ENCODE results near the gene ULK4.

Gene ULK4

GRCh38 chr3:41940393-41940792, 21.5 kb downstream of the ULK4 start:
- Histone ChIP-seq H3K9me2 (replicated peaks; ENCODE audit: insufficient read depth, low read length) (no peaks in the 10 kb centered on the region), H3K79me2 (ENCODE audit: insufficient read depth, low read length) (no peaks in the 10 kb centered on the region), H3K27ac (ENCODE audit: low read depth, low read length) (no peak overlapping the region), H3K9me3 (ENCODE audit: insufficient read depth, low read length) (no peaks in the 10 kb centered on the region), H3K4me2 (ENCODE audit: low read depth, low read length, poor library complexity, severe bottlenecking) (no peak overlapping the region), H2AFZ (ENCODE audit: low read depth, low read length, severe bottlenecking) (no peak overlapping the region), H3K4me3 (ENCODE audit: insufficient read depth, low read length, poor library complexity, severe bottlenecking) (no peak overlapping the region), H3F3A (ENCODE audit: insufficient read depth) (no peaks in the 10 kb centered on the region), H3K36me3 (ENCODE audit: low read length) (no peaks in the 10 kb centered on the region; the same call in 1 of the 2 replicates), H3K27me3 (ENCODE audit: low read length) (no peaks in the 10 kb centered on the region), H3K9ac (ENCODE audit: low read length) (no peak overlapping the region), H4K20me1 (ENCODE audit: low read depth, low read length) (no peaks in the 10 kb centered on the region)
- TF ChIP-seq EZH2phosphoT487 (conservative IDR thresholded peaks at IDR 0.05; ENCODE audit: low read length), result no peak
- TF ChIP-seq CTCF (IDR thresholded peaks at IDR 0.05; ENCODE audit: insufficient read depth, low read length, poor library complexity, severe bottlenecking), result no peak

DNA sequence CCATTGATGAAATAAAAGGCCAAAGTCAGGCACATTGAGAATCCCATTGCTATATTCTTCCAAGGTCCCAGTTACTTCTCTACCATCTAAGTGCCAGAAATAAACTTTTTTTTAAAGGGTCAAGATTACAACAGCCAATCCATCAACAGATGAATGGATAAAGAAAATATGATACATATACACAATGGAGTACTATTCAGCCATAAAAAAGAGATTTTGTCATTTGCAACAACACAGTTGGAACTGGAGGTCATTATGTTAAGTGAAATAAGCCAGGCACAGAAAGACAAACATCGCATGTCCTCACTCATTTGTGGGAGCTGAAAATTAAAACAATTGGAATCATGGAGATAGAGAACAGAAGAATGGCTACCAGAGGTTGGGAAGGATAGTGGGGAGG, 25.5 kb downstream of the ULK4 start:
- Histone ChIP-seq H4K20me1 (ENCODE audit: low read depth, low read length) (no peaks in the 10 kb centered on the region), H3K9ac (ENCODE audit: low read length) (no peak overlapping the region), H3K79me2 (ENCODE audit: insufficient read depth, low read length) (no peaks in the 10 kb centered on the region), H3F3A (ENCODE audit: insufficient read depth) (no peaks in the 10 kb centered on the region), H3K36me3 (ENCODE audit: low read length) (no peaks in the 10 kb centered on the region; the same call in 1 of the 2 replicates), H3K9me2 (replicated peaks; ENCODE audit: insufficient read depth, low read length) (no peaks in the 10 kb centered on the region), H3K27ac (ENCODE audit: low read depth, low read length) (no peak overlapping the region), H2AFZ (ENCODE audit: low read depth, low read length, severe bottlenecking) (no peak overlapping the region), H3K27me3 (ENCODE audit: low read length) (no peaks in the 10 kb centered on the region), H3K9me3 (ENCODE audit: insufficient read depth, low read length) (no peaks in the 10 kb centered on the region), H3K4me3 (ENCODE audit: insufficient read depth, low read length, poor library complexity, severe bottlenecking) (no peak overlapping the region), H3K4me2 (ENCODE audit: low read depth, low read length, poor library complexity, severe bottlenecking) (no peak overlapping the region)
- TF ChIP-seq EZH2phosphoT487 (conservative IDR thresholded peaks at IDR 0.05; ENCODE audit: low read length), result no peak
- no peak for TF ChIP-seq CTCF (IDR thresholded peaks at IDR 0.05; ENCODE audit: insufficient read depth, low read length, poor library complexity, severe bottlenecking)

DNA sequence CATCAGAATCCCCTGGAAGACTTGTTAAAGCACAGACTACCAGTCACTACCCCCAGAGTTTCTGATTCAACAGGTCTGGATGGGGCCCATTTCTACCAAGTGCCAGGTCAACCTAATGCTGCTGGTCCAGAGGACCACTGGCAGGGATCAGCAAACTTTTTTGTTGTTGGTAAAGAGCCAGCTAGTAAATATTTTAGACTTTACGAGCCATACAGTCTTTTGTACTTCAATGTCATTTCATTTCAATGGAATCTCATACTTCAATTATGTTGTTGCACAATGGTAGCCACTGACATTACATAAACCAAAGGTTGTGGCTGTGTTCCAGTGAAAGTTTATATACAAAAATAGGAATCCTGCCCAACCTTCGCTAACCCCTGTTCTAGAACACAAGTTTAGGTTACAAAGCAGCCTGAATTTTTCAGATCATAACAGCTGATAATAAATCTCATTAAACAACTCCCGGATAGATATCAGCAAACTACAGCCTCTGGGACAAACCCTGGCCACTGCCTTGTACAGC, 28.7 kb downstream of the ULK4 start:
- no peaks in the 10 kb centered on the region for H3K9me2 ChIP-seq (replicated peaks; ENCODE audit: insufficient read depth, low read length)
- H3K27me3 ChIP-seq (ENCODE audit: low read length), result no peaks in the 10 kb centered on the region
- no peaks in the 10 kb centered on the region for H4K20me1 ChIP-seq (ENCODE audit: low read depth, low read length)
- H3K9ac ChIP-seq (ENCODE audit: low read length), result no peak overlapping the region
- H3K4me3 ChIP-seq (ENCODE audit: insufficient read depth, low read length, poor library complexity, severe bottlenecking), result no peak overlapping the region
- TF ChIP-seq CTCF (IDR thresholded peaks at IDR 0.05; ENCODE audit: insufficient read depth, low read length, poor library complexity, severe bottlenecking) (no peak), EZH2phosphoT487 (conservative IDR thresholded peaks at IDR 0.05; ENCODE audit: low read length) (no peak)
- H3K4me2 ChIP-seq (ENCODE audit: low read depth, low read length, poor library complexity, severe bottlenecking), result no peak overlapping the region
- no peaks in the 10 kb centered on the region for H3K9me3 ChIP-seq (ENCODE audit: insufficient read depth, low read length)
- H3K27ac ChIP-seq (ENCODE audit: low read depth, low read length), result no peak overlapping the region
- H2AFZ ChIP-seq (ENCODE audit: low read depth, low read length, severe bottlenecking), result no peak overlapping the region
- H3K36me3 ChIP-seq (ENCODE audit: low read length), result no peaks in the 10 kb centered on the region; the same call in 1 of the 2 replicates
- no peaks in the 10 kb centered on the region for H3K79me2 ChIP-seq (ENCODE audit: insufficient read depth, low read length)
- no peaks in the 10 kb centered on the region for H3F3A ChIP-seq (ENCODE audit: insufficient read depth)

All from SU-DHL-6 (cell line).